GM18517 (cell line): ENCODE measurements around the gene SPAG16.
"Not testable (repeated sequence)": the region's sequence is repeated elsewhere in the genome, so short reads cannot be mapped to it uniquely, and the experiment has no call there.

Experiments
- ATAC-seq: cut with Tn5 transposase; IDR thresholded peaks from one replicate; pipeline ENCODE4 v1.9.1; 2021; ENCODE audit warnings: mild to moderate bottlenecking, moderate library complexity; ENCODE audit not compliant: unreplicated experiment

SPAG16 gene

DNA sequence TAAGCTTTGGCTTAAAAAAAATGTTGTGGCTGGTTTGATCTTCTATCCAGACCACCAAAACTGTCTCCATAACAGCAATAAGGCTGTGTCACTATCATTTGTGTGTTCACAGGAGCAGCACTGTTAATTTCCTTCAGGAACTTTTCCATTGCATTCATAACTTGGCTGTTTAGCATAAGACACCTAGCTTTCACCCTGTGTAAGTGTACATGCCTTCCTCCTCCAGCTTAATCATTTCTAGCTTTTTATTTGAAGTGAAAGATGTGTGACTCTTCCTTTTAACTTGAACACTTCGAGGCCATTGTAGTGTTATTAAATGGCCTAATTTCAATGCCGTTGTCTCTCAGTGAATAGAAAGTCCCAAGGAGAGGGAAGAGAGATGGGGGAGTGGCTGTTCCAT lies 773.7 kb downstream of the SPAG16 start:
- ATAC-seq, result no peak

DNA sequence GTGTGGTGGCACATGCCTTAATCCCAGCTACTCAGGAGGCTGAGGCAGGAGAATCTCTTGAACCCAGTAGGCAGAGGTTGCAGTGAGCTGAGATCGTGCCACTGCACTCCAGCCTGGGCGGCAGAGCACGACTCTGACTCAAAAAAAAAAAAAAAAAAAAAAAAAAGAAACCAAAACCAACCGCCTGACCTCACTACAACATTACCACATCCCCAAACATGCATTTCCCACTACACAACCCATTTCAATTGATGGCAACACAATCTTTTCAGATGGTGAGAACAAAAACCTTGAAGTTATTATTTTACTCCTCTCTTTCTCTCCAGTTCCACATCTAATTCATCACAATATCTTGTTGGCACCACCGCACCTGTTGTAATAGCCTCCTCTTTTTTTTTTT lies 778.0 kb downstream of the SPAG16 start:
- not testable (repeated sequence) for ATAC-seq

DNA sequence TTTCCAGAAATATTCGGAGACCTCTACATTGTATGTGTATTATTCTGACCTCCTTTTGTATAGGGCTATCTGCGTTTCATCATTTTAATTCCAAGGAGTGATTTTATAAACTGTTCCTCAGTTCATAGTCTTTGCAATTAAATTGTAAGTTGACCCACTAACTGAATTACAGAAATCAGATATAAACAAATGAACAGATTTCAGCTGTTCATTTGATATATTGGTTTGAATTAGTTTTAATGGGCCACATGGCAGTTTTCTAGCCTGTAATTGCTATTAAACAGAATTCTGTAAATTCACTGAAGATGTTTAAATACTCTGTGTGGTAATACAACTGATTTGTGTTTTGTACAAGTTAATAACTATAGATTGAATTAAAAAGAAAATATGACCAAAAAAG lies 780.2 kb downstream of the SPAG16 start:
- ATAC-seq, result no peak

DNA sequence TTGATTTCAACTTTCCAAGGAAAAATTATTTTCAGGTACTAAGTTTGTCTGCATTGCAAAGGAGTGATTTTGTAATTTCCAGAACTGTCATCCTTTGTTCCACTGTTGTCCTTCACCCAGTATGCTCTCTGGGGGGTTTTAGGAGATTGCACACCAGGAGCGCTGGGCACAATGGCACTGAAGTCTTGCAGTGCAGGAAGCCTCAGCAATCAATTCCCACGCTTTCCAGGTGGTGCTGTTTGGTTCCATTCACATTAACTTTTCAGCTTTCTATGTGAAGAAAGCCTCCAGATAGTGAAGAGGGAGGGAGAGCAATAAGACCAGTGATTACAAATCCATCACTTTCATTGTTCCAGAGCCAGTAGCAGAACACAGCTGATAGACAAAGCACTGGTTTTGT lies 782.6 kb downstream of the SPAG16 start:
- ATAC-seq, result no peak

DNA sequence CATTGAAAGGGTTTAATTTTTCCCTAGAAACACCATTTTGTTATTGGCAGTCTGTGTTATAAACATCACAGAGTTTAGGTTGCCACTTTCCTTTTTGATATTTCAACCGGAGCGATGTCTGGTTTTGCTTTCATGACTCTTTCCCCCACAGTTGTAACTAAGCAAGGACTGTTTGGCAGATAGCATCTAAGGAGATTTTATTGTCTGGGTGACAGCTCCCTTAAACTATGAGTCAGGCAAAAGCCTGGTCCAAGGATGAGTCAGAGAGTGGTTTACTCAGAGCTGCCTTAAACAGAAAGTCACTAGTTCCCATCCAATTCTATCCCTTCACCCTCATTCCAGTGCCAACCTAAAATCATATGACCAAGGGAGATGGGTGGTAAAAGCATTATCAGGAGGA lies 785.0 kb downstream of the SPAG16 start:
- peak; percentile 59 for ATAC-seq

DNA sequence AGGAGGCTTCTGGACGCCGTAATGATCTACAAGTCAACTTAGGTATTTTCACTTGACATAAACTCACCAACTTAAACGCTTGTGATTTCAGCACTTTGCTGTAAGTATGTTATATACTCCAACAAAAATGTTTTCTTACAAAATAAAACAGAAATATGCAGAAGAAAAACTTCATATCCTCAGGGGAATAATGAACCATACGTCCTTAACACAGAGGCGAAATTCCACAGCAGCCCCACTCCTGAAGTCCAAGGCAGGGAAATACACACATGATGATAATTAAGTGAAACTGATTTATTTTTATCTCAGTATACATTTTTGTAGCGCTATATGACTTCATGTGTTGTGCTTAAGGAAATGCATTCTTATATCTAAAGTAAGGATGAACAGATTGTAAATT lies 791.2 kb downstream of the SPAG16 start:
- no peak for ATAC-seq

DNA sequence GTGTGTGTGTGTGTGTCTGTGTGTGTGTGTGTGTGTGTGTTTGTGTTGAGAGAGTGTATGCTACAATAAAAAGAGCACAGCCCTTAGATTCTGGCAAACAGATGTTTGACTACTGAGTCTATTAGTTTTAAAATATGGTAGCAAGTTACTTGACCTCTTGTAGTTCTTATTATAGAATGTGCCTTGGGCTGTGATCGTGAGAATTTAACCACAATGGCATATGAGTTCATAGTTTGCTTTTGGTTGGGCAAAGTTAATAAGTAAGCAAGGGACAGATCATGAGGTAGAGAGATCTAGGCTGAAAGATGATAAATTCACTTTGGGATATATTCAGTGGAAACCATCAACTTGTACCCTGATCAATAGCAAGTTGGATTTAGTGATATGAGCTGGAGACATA lies 792.3 kb downstream of the SPAG16 start:
- ATAC-seq, result peak; percentile 81

DNA sequence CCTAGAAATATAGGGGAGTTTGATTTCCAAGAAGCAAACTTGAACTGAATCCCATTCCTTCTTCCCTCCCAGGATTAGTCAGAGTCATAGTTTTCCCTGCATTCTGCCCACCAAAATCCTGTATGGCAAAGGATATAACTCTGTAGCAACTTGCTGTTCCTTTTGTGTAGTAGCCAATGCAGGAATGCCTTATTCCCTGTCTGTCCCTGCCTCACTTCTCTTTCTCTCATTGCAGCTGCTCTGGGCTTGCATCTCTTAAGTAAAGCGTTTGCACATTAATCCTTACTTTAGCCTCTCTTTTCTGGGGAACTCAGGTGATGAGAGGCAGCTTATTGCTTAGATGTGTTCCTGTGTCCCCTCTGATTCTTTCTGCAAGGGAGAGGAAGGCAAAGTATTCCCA lies 793.5 kb downstream of the SPAG16 start:
- no peak for ATAC-seq

DNA sequence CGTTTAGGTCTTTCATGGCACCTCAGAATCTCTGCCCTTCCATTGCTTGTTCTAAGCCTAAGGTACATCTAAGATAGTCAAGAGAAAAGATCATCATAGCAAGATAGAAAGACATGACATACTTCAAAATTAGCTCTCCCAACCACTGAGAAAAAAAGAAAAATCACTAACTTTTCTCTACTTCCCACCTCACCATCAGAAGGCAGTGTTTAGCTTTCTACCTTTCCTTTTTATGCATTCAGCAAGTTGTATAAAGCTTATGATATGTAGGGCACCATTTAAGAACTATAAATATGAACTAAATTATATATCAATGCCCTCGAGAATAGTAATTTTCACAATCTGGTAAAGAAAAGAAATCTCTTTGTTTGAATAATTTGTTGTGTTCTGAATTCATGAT lies 794.8 kb downstream of the SPAG16 start:
- no peak for ATAC-seq

DNA sequence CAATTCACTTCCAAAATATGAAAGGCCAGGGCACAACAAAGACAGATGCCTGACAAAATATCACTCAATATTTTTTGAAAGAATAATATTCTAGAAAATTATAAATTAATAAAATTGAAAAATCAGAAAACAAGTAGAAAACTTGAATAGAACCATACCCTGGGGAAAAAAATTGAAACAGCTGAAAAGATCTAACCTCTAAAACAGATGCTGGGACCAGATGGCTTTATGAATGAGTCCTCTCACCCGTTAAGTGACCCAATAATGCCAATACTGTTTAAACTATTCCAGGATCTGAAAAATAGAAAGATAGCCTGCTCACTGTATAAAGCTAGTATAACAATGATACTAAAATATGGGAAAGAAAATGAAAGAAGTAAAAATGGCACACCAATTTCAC lies 804.3 kb downstream of the SPAG16 start:
- no peak for ATAC-seq

DNA sequence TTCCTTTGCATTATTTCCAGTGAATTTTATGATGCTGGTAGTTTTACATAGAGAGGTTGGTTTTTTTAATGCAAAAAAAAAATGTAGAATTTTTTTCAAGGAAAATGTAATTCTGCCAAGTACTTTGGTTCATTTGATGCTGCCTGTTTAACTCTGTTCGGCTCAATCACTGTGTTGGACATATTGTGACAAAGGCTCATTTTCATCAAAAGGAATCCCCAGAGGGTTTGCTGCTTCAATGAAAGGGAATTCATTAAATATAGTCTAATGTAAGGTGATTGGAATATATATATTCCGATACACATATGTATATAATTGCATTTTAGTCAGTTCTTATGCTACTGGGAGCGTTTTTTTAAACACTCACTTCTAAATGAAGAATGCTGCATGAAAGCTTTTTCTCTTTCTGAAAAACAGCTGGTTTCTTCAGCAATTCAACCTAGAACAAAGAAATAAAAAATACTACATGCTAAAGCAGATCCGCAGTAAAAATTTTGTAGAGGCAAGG lies 812.0 kb downstream of the SPAG16 start:
- ATAC-seq, result no peak

DNA sequence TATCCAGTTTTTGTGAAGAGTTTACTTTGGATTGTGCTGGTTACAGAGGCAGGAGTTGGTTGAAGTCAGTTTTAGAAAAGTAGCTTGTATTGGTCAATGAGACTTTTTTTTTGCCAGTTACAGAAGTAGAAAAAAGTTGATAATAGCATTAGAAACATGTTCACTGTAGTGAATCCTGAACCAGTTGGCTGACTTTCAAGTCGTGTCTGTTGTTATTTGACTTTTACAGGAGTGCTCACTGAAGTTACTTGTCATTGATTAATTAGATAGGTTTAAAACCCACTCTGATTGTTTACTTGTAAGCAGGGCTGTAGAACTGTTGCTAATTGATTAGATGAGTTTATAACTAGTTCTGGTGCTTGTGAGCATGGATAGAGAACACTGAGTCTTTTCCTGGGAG lies 814.5 kb downstream of the SPAG16 start:
- no peak for ATAC-seq

DNA sequence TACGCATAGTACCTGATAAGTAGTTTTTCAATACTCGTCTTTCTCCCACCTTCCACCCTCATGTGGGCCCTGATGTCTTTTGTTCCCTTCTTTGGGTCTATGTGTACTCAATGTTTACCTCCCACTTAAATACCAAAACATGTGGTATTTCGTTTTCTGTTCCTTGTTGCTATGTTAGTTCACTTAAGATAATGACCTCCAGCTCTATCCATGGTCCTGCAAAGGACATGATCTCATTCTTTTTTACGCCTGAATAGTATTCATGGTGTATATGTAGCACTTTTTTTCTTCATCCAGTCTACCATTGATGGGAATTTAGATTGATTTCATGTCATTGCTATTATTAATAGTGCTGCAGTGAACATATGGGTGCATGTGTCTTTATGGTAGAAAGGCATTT lies 816.2 kb downstream of the SPAG16 start:
- ATAC-seq, result no peak

DNA sequence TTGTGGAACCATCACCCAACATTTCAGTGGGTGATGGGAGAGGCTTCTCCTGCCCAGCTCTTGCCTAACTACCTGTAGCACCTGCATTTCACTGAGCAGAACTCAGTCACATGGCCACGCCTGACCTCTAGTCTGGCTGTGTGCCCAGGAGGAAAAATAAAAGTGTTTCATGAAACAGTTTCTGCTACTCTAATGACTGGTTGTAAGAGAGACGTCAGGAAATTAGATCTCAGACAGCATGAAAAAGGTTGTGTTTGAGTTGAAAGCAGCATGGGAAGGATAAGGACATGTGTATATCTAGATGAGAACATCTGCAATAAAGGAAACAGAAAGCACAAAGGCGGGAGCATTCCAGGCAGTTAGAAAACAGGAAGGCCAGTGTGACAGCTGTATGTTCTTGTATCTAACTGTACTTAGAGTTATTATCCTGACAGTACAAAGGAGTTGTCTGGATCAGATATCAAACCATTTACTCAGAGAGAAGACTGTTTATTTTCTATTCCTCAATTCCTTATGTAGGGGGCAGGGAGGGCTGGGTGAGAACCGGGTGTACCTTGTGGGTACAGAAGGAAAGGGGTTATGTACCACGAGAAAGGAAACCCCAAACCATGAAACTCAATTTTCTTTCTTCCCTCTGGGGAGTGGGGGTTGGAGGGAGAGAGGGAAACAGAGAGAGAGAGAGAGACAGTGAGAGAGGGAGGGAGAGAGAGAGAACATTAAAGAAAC lies 819.2 kb downstream of the SPAG16 start:
- ATAC-seq, result no peak

DNA sequence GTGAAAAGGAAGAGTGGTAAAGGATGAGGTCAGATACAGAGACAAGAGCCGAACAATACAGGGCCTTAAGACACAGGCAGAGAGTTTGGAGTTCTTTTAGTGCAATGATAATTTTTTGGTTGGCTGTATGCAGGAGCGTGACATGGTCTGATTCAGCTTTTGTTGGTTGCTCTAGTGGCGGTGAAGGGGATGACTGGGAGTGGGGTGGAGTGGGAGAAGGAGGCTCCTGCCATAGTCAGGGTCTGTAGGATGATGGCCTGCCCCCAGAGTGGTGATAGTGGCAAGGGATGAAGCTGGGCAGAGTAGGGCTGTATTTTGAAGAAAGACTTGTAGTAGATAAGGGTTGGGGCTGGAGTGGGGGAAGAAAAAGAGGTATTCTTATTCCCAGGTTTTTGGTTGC lies 820.0 kb downstream of the SPAG16 start:
- ATAC-seq, result no peak

DNA sequence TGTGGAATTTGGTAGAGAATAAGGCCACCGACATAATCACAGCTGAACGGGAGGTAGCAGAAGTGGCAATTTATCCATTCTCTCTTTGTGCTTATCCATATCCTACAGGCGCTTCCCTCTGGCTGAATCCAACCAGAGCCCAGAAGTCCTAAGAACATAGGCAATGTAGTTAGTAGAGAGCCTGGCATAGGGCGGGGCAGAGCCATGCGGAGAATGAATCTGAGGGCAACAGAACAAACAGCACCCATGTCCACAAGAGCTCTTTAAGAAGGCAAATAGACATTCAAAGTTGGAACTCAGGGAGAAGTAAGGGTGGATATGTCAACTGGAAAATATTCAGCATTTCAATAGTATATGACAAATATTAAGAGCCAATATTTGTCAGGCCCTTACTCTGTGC lies 820.7 kb downstream of the SPAG16 start:
- no peak for ATAC-seq

DNA sequence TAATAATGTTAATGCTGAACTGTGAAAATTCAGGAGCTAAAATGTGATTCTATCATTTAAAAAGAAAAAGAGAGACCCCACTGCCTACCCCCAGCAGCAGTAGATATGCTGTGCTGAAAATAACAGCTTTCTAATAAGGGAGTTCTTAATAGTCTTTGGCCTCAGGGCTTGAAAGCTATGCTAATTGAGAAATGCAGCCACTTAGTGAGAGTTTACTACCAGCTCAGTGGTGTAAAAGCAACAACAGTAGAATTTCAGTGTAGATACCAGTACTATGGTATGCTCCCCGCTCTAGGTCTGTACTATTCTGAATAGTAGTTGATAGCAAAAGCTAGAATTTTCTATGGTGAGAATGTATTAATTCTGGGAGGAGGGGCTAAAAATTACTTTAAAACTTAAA lies 823.5 kb downstream of the SPAG16 start:
- ATAC-seq, result no peak

DNA sequence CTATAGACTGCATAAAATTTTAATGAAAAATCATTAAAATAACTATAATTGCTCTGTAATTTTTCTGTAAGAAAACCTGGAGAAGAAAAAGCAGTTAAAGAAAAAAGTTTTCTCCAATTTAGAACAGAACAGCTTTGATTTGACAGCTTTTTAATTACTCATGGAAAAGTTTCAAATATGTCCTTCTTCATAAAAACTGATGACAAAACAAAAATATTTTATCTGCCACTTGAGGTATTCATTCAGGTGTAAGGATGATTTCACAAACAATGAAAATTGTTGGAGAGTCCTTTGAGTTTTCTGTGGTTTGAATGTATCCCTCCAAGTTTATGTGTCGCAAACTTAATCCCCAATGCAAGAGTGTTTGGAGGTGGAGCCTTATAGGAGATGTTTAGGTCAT lies 824.3 kb downstream of the SPAG16 start:
- no peak for ATAC-seq

DNA sequence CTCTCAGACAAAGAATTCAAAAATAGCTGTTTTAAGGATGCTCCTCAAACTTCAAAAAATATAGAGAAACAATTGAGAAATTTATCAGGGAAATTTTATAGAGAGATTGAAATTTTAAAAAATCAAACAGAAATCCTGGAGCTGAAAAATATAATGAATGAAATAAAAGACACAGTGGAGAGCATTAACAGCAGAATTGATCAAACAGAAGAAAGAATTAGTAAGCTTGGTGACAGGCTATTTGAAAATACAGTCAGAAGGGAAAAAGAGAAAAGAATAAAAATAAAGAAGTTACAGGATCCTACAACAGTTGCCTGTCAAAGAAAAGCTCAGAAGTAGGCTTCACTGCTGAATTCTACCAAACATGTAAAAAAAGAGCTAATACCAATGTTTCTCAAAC lies 832.8 kb downstream of the SPAG16 start:
- ATAC-seq, result no peak

DNA sequence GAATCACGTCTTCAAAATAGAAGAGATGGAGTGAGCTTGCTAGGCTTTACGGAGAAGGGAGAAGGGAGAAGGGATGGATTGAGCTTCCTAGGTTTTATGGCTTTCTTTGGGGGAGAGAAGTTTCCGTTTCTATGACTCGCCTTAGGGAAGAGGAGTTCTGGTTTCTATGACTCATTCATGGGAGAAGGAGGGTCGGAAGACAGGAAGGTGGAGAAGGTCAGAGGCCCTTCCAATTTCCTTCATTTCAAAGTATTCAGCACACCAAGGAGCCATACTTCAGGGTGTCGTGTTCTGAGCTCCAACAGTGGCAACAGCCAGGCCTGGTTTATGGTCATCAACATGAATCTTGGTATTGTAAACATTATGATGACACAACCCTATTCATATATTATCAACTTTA lies 841.9 kb downstream of the SPAG16 start:
- ATAC-seq, result no peak

DNA sequence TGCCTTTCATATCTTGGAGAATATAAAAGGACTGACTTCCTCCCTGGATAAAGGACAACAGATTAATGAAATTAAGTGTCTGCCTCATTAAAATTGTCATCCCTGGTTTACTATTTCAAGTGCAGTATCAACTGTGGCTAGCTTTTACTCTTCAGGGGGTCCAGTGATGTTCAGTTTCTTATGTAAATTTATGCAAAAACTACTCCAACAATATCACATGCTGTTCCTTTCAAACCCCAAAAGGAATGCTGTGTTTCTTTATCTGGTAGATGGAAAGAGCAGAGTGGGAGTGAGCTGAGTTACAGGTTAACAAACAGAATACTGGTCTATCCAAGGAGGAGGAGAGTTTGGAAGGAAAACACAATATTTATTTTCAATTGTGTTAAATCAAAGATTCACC lies 842.9 kb downstream of the SPAG16 start:
- no peak for ATAC-seq

DNA sequence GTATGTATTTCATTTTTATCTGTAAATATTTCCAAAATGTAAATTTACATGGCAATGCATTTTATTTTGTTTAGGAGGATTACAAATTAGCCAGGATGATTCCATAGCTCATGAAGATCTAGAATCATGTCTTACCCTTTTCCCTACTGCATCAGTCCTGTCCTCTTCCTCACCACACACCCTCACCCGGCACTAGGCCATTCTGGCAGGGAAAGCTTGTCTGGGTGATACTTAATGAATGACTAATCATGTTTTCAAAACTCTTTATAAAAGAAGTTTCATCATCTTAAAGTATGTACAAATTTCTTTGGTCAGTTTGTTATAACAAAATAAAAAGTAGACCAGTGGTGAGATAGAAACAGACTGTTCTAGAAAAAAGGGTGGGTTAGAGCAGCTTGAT lies 843.3 kb downstream of the SPAG16 start:
- ATAC-seq, result no peak

DNA sequence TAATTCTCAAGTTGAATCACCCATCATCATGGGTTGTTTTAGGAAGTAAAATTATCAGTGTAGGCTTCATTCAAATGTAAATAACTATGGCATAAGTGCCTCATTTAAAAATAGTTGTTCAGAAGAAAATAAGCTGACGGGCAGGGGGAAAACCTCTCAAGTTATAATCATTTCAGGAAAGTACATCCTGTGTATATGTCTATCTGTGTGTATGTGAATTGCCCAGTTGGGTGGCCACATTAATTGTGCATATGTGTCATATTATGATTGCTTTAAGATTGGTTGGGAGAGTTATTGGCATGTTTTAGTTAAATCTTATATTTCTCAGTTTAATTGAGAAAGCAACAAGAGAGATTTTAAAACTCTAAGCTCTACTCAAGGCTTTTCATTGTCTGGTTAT lies 843.8 kb downstream of the SPAG16 start:
- ATAC-seq, result no peak
